GM10847 (cell line): ENCODE measurements around the gene HMHB1.

Experiments
- POLR2A ChIP-seq: IDR thresholded peaks from 2 replicates; pipeline ENCODE4 v1.6.1; 2011; ENCODE audit not compliant: insufficient read length; ENCODE audit errors: extremely low read depth

HMHB1 gene

DNA sequence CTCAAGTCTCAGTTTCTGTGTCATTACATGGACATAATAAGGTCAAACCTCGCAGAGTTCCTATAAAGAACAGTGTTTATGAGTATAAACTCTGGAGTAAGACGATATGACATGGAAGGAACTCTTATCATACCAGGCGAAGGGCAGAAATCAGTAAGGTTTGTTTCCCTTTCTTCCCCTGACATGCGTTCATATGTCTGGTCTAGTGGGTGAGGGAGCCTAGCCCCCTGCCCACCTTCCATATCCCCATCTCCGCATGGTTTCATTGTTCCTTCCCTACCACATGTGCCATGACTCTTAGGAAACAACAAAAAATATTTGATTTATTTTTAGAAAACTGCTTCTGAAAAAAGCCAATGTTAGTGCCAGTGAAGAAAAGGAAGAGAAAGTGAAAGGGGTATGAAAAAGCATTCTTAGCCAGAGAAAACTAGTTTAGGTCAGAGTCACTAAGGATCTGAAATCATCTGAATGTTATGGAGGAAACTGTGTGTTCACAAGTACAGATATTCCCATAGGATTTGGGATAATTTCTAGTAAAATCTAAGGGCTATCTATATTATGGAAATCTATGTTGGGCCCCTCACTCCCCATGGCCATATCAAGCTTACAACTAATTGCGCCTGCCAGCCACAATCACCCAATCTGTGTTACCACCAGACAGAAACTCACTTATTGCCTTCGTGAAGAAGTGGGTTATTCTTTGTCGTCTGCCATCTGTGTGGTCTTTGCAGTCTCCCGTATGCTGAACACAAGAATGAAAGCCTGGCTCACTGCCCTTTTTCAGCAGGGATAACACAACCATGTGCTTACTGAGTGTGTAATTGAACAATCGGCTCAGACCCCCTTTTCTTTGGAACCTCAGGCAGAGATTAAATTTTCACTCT is 19.9 kb upstream of the HMHB1 start:
- TF ChIP-seq POLR2A, result no peak

DNA sequence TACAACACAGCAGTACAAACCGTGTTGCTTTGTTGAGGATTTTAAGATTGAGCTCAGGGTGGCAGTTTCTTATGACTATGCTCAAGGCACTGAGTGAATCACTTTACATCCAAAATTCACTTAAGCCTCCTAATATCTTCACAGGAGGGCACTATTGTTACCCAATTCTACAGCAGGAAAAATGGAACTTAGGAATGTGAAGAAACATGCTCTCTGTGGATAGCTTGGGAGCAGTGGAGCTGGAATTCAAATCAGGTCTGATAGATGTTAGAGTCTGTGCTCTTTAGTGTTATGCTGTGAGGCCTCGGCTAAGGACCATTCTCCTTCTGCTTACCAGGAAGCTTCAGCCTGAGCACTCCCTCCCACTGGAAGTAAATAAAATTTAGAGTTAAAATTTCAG is 18.7 kb upstream of the HMHB1 start:
- TF ChIP-seq POLR2A, result no peak

DNA sequence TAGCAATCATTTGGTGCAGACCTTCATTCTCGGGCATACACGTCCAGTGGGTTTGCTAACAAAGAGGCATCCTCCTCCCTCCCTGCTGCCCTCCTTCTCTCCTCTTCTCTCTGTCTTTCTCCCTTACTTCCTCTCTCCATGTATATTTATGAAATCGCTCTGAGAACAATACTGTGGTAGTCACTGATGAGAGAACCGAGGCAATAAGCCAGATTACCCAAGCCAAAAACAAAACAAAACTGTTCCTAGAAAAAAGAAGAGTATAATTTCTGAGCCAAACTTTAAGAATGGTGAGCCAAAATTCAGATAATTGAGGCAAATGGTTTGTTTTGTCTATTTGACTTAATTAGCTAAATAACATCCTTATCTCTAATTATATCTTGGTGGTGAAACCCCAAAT is 15.8 kb upstream of the HMHB1 start:
- no peak for TF ChIP-seq POLR2A

DNA sequence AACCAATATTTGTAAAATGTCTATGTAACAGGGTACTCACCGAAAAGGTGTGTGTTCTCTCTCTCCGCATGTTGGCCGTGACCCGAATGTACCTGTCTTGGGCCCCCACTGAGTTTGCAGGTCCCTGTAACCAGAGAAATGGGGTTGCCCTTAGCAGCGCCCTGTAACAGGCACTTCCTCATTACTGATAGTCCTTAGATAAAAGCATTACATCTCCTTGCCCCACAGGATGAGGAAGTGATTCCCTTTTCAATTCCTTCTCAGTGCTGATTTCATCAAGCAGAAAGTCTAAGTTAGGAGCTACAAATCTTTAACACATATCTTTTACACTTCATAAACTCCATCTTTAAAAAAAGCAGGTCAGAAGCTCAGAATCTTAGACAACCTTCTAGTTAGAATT is 15.2 kb upstream of the HMHB1 start:
- no peak for TF ChIP-seq POLR2A

DNA sequence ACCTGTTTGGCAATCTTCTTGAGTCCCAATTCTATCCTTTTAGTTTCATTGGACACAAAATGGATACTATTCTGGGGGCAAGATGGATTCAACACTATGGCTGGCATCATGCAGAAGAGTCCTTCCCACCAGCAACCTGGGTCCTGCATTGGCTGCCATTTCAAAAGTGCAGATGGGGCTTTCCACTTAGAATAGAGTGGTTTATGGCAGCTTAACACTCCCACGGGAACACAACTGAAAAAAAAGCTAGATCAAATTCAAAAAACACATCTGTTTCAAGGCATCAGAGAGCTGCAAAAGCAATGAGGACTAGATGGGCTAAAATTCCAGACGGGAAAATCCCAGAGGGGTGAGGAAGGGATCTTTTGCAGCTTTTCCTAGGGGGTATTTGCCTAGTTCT is 11.2 kb upstream of the HMHB1 start:
- no peak for TF ChIP-seq POLR2A

DNA sequence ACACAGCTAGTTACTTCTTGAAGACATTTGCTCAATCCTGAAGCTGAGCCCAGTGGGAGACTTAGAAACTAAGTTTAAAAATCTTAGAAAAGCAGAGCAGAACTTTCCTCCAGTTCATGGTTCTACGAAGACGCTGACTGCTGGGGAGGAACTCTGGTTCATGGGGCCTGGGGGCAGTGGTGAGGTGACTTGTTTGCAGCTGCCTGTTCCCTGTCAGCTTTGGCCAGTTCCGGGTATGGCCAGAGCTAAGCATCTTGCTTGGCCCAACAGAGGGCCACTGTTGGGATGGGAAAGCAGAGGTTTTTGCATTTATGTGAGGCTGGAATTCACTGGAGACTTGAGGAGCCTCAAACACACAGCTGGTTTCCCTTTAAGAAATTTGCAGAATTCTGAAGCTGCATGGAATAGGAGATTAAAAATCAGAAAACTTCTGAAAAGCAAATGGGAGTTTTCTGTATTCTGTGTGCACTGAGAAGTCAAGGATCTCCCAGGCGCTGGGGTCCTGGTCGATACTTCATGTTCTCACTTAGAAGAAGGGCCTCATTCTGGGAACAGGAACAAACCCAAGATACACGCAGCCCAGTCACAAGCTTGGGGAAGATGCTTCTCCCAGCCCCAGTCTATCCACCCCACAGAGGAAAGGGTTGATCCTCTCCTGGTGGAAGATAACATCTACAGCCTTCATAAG is 10.6 kb upstream of the HMHB1 start:
- TF ChIP-seq POLR2A, result no peak

DNA sequence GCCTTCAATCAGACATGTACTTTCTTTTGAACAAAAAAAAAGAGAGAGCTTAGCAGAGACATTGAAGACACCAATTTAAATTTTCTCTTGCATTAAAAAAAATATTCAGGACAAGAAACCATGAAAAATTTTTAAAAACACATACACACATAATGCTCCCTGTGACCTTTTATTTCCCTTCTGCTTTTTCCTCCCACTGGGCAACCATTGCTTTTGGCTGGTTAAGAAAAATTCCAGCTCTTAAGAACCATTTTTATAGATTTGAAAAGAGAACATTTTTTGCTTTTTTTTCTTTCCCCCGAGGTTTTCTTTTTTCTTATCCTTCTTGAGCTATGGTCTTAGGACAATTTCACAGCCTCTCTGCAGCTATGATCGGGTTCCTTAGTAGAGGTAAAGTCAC is 6.1 kb upstream of the HMHB1 start:
- TF ChIP-seq POLR2A, result no peak

DNA sequence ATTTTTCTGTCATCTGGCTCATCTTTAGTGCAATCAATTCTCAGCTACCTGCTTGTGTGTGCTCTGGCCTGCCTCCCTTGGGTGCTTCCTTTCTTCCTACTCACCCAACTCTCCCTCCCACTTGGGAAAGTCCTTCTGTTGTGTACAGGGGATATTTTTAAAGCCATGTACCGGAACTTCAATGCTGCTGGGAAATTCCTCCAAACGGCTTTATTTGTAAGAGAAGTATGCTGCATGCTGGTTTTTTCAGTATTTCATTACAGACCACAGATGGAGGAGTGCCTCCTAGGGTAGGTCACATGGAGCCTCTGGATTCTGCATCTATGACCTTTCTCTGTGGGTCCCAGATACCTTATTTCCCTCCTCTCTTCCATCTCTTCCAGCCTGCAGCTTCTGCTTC is 5.4 kb upstream of the HMHB1 start:
- TF ChIP-seq POLR2A, result no peak

DNA sequence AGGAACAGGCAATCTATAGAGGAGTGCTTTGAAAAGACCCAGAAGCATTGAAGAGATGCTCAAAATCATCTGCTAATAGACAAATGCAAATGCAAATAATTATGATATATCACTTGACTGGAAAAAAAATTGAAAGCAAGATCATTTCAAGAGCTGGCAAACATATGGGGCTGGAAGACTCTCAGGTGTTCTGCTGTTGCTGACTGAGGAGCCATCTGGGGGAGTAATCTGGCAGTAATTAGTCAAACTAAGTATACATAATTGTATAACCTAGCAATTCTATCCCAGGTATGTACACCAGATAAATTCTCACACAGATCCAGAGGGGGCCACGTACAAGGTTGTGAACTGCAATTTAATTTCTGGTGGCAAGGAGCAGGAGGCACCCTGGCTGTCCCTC is 4.6 kb upstream of the HMHB1 start:
- TF ChIP-seq POLR2A, result no peak

DNA sequence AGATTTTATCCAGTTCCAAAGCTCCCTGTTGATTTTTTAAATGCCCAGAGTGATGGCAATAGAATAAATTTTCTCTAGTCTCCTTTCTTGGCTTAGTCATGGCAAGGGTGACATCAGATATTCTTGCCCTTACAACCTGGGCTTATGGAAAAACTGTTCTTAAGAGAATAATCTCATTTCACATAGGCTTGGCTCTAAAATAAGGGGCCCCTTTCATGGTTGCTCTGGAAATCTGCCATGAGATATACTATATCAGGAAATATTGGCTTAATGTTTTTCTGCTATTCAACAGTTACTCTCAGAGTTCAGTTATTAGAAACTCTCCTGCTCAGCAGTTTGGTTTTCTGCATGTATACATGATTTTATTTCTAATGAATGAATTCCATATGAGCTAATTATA is 7.8 kb downstream of the HMHB1 start:
- no peak for TF ChIP-seq POLR2A

DNA sequence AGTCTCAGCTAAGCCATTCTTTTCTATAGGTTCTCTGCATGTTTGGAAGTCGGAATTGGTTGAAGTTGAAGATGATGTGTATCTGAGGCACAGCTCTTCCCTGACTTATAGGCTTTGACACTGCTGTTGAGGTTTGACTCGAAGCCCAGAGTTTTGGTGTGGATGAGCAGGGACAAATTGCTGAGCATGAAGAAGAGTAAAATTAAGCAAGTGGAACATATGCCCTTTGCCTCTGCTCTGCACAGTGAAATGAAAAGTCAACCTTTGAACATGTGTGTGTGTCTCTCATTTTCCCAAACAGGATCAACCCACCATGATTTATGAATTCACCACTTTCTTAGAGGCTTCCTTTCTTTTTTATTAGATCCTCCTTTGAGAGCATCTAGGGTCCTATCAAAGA is 8.5 kb downstream of the HMHB1 start:
- TF ChIP-seq POLR2A, result no peak

DNA sequence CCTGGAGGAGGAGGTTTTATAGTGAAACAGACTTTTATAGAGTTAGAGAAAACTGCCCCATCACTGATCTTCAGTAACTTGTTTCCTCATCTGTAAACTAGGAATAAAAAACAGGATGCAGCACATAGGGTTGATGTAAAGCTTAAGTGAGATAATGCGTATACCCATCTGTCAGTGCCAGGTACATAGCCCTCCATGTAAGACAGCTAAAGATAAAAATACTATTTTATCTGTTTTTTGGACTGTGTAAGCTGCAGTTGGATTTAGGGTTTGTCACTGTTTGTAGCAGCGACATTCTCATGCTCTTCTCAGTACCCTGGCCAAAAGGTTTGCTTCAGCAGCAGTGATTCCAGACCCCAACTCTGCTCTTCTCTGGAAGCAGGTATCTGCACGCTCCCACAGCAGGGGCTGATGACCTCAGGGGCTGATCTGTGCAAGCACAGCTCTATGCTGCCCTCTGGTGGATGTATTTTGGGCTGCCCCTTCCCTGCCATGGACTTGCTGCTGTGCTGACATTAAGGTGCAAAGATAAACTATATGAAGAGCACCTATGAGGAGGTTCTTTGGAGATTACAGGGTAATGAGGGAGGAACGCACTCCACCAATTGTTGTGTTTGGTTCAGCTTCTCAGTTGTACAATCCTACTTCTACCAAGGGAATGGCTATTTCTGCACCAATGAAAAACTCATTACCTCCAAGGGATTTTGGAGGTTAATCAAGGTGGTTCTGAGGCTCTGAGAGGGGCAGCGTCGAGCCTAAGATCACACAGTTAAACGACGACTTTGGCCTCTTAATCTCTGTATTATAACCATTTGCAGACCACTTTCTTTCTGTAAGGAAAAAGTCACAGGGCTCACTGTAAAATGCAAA is 13.1 kb downstream of the HMHB1 start:
- no peak for TF ChIP-seq POLR2A

DNA sequence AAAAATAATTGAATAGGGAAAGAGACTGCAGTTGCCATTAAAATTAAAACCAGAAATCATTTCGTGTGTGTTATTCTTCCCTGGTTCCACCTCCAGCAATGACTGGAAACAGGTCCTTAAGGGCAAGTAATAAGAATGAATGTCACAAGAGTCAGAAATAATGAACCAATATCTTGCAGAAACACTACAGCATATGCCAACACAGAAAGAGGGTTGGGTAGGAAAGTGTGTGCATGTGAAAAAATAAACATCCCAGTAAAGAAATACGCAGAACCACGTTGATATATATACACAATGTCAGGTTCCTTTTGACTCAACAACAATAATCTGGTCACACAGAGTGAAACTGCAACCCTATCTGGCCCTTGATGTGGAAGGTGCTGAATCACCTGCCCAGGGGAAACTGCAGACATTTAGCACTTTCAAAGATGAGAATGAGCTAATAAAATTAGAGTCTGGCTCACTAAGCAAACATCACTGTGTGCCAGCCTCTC is 15.0 kb downstream of the HMHB1 start:
- no peak for TF ChIP-seq POLR2A

DNA sequence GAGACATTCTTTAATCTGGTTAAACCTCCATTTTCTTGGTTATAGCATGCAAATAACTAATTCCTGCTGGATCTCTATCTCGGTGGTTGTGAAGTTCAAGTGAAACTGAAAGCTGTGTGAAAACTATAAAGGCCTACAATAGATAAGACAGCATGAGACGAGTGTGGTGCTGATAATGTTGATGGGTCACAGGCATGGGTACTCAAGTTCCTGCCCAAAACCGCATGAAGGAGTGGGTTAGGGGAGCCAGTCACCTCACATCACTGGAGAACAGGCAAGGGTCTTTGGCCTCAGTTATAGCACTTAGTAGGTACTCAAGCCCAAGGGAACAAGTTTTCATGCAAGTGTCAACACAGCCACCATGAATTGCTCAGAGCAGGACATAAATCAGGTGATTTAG is 16.7 kb downstream of the HMHB1 start:
- no peak for TF ChIP-seq POLR2A

DNA sequence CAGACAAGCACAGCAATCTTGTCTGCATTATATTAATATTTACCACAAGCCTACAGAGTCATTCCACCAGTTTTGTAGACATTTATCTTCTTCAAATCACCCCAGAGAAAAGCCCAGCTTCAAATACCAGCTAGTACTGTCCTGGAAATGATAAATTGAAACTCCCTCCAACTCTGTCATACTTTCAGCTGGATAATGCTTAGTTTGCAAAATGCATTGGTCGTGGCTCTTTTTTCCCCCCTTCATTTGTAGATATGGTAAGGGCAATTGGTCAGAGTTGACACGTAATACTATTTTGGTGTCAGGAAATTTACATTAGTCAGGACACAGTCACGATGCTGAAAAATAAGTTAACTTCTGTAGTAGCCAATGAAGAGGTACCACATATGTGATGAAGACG is 21.2 kb downstream of the HMHB1 start:
- TF ChIP-seq POLR2A, result no peak

DNA sequence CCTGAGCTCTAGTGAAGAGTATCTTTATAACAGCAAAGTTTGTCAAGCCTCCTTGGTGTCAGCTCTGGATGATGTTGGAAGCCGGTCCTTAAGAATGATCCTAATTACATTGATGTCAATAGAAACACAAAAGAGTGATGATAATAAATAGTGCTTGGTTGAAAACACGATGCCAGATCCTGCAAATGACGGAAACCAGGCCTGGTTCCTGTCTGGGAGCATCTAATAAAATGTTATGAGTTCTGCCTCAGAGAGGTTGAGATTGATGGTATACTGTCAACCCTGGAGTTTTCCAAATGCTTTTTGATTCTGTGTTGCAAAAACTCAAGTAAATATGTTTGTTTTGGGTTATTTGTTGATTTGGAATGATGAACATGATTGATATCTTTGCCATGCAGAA is 23.3 kb downstream of the HMHB1 start:
- no peak for TF ChIP-seq POLR2A

DNA sequence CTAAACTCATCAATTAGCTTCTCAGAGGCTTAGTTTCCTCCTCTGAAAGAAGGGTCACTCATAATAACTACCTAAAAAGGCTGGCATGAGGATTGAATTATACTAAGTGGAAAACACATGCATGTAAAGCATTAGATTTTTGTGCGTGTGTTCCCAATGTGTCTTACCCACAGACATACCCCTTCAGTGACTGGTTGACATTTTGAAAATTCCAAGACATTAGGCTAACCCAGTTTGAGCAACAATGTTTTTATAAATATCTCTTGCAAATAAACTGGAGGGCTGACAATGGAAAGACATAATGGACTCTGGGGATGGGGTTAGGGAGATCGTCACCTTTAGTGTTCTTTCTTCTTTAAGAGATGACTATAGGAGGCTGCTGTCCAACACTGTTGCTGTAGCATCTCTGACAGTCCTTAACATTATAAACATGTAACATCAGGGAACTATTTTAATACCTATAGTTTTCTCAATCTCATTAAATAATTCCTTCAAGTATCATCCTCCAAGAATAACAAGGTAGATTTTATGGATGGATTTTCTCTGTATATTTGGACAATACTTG is 24.3 kb downstream of the HMHB1 start:
- TF ChIP-seq POLR2A, result no peak
